ENCODE measurements around the gene CDH9.

CDH9 gene

GRCh38 chr5:26981750-26982149, 56.6 kb downstream of the CDH9 start:
- POLR2A ChIA-PET (ENCODE audit: low non-redundant PET): no interaction called here
- no peak for DNase-seq (ENCODE audit: low spot score)
- CTCF ChIA-PET: no interaction called here
- TF ChIP-seq CTCF (conservative IDR thresholded peaks at IDR 0.05; ENCODE audit: low read depth): no peak
- H3K27ac ChIP-seq: no peak overlapping the region

GRCh38 chr5:26959290-26959689, 79.1 kb downstream of the CDH9 start:
- CTCF ChIA-PET: no interaction called here
- no peak for DNase-seq (ENCODE audit: low spot score)
- POLR2A ChIA-PET (ENCODE audit: low non-redundant PET): no interaction called here
- no peak for TF ChIP-seq CTCF (conservative IDR thresholded peaks at IDR 0.05; ENCODE audit: low read depth)
- H3K27ac ChIP-seq: no peak overlapping the region

GRCh38 chr5:26955161-26955560, 83.2 kb downstream of the CDH9 start:
- CTCF ChIA-PET: no interaction called here
- TF ChIP-seq CTCF (conservative IDR thresholded peaks at IDR 0.05; ENCODE audit: low read depth): no peak
- DNase-seq (ENCODE audit: low spot score): no peak
- POLR2A ChIA-PET (ENCODE audit: low non-redundant PET): no interaction called here
- no peak overlapping the region for H3K27ac ChIP-seq

GRCh38 chr5:26948921-26949320, 89.5 kb downstream of the CDH9 start:
- H3K27ac ChIP-seq: no peak overlapping the region
- DNase-seq (ENCODE audit: low spot score): no peak
- ChIA-PET POLR2A (ENCODE audit: low non-redundant PET) (no interaction called here), CTCF (interaction anchor here (0.6 kb wide), 1 partner anchor 736 kb away, joined by 3 read pairs; no protein-coding TSS in a partner anchor)
- no peak for TF ChIP-seq CTCF (conservative IDR thresholded peaks at IDR 0.05; ENCODE audit: low read depth)

GRCh38 chr5:26945901-26946300, 92.5 kb downstream of the CDH9 start:
- no peak overlapping the region for H3K27ac ChIP-seq
- ChIA-PET POLR2A (ENCODE audit: low non-redundant PET) (no interaction called here), CTCF (no interaction called here)
- DNase-seq (ENCODE audit: low spot score): peak; percentile 11
- TF ChIP-seq CTCF (conservative IDR thresholded peaks at IDR 0.05; ENCODE audit: low read depth): no peak

- ChIA-PET CTCF (no interaction called here), POLR2A (ENCODE audit: low non-redundant PET) (no interaction called here)
- TF ChIP-seq CTCF (conservative IDR thresholded peaks at IDR 0.05; ENCODE audit: low read depth): no peak
- peak; percentile 80 for DNase-seq (ENCODE audit: low spot score)
- no peak overlapping the region for H3K27ac ChIP-seq
Measured at GRCh38 chr5:26942481-26942880, 95.9 kb downstream of the CDH9 start.

GRCh38 chr5:26940994-26941393, 97.4 kb downstream of the CDH9 start:
- DNase-seq (ENCODE audit: low spot score): peak; percentile 4
- CTCF ChIA-PET: no interaction called here
- TF ChIP-seq CTCF (conservative IDR thresholded peaks at IDR 0.05; ENCODE audit: low read depth): no peak
- no peak overlapping the region for H3K27ac ChIP-seq
- POLR2A ChIA-PET (ENCODE audit: low non-redundant PET): no interaction called here

All from RWPE1 (cell line).